ENCODE data around the gene NUDT3.

DNA sequence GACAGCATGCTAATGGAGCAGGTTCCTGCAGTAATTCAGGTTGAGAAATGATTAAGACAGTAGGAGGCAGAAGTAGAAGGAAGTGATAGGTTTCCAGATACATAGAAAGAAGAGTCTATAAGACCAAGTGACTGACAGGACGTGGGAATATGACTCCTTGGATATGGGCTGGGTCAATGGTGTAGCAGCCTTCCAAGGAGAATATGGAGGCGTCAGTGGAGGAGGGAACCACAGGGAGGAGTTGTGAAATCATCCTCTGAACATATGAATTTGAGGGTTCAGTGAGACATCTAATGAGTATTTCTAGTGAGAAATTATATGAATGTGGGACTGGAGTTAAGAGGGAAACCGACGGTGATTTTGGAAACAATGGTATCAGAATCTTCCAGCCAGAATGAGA lies 43.3 kb downstream of the NUDT3 start:
- no peak for TF ChIP-seq REST (IDR thresholded peaks at IDR 0.05)
- TF ChIP-seq, protein P1, sequence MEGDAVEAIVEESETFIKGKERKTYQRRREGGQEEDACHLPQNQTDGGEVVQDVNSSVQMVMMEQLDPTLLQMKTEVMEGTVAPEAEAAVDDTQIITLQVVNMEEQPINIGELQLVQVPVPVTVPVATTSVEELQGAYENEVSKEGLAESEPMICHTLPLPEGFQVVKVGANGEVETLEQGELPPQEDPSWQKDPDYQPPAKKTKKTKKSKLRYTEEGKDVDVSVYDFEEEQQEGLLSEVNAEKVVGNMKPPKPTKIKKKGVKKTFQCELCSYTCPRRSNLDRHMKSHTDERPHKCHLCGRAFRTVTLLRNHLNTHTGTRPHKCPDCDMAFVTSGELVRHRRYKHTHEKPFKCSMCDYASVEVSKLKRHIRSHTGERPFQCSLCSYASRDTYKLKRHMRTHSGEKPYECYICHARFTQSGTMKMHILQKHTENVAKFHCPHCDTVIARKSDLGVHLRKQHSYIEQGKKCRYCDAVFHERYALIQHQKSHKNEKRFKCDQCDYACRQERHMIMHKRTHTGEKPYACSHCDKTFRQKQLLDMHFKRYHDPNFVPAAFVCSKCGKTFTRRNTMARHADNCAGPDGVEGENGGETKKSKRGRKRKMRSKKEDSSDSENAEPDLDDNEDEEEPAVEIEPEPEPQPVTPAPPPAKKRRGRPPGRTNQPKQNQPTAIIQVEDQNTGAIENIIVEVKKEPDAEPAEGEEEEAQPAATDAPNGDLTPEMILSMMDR (IDR thresholded peaks at IDR 0.05; ENCODE audit: low read depth, low read length, missing input control), result no peak
- no peak for TF ChIP-seq TAF1 (conservative IDR thresholded peaks at IDR 0.05)
- TF ChIP-seq, protein P2, sequence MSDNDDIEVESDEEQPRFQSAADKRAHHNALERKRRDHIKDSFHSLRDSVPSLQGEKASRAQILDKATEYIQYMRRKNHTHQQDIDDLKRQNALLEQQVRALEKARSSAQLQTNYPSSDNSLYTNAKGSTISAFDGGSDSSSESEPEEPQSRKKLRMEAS (IDR thresholded peaks at IDR 0.05), result no peak
- no peak for TF ChIP-seq GABPA (IDR thresholded peaks at IDR 0.05 in 1 of 2, conservative IDR thresholded peaks at IDR 0.05 in 1 of 2)
- no peak for TF ChIP-seq RAD21 (IDR thresholded peaks at IDR 0.05)
- no peak for TF ChIP-seq JUND (IDR thresholded peaks at IDR 0.05)
- TF ChIP-seq EGR1 (IDR thresholded peaks at IDR 0.05; ENCODE audit: low read depth in 2 of 2), result no peak
